HK-2 (cell line): ENCODE data around the gene PAK6.

Source experiments
- DNase-seq: peaks from one replicate; pipeline ENCODE4 v3.0.0-alpha.2; 2018; ENCODE audit not compliant: unreplicated experiment

PAK6 gene

DNA sequence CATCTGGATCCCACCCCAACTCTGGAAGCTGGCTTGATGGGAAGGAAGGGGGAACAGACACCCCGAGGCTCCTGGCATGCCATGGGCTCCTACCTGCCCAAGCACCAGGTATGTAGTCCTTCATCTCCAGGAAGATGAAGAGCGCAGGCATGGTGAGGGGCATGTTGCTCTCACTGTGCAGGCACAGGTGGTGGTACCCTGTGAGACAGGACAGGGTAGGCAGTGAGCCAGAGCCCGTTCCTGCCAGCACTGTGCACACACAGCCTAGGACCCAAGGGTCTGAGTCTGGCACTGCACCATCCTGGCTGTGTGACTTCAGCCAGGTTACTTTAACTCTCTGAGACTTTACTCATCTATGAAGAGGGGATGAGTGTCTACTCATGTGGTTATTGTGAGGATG lies 53.4 kb downstream of the PAK6 start:
- no peak for DNase-seq

DNA sequence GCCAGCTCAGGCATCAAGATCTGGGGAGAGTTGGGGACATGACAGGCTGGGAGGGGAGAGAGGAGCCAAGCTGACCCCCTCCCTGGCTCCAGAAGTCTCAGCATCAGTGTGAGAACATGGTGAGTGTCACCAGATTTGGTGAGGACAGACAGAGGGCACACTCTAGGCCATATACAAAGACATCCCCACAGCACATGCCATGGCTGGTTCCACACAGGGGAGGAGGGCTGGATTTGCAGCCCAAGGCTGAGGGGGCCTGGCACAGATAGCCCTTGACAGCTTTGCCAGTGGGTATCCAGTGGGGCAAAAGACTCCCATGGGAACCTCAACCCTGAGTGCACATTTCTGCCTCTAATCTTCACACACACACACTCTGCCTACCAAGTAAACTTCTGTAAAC lies 54.1 kb downstream of the PAK6 start:
- DNase-seq, result no peak

DNA sequence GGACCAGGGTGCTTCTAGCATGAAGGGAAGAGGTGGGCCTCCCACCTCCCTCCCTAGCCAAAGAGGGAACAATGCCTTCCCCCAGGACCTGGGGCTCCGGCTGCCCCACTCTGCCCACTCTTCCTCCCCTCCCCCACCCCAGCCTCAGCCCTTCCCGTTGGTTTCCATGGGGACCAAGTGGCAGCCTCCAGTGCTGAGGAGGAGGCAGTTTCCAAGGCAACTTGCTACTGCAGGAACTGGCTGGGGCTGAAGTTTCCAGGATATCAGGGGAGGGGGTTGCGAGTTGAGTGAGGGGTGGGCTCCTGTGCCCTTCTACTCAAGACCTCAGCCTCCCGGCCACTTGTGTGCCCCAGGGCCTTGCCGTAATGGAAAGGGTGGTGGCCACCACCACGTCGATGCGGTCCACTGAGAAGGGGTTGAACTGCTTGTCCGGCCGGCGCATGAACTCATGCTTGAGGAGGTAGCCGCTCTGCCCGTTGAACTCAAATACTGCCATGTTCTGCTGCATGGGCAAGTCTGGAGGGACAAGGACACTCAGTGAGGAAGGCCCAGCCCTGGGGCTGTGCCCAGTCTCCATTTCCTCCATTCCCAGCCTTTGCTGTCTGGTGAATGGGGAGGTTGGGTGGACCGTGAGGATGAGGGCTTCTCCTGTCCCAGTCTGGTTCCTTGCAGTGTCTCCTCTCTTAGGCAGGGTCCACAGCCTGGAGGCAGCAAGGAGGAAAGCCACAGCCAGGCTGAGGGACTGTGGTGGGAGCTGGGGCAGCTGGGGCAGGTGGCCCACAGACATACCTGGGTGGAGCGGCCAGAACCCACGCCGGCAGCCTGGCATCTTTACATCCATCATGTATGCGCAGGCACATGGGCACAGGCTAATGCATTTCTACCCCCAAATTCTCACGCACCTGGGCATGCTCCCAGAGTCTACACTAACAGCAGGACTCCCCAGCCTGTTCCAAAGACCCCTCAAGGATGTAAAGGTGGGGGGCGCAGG lies 55.3 kb downstream of the PAK6 start:
- no peak for DNase-seq

DNA sequence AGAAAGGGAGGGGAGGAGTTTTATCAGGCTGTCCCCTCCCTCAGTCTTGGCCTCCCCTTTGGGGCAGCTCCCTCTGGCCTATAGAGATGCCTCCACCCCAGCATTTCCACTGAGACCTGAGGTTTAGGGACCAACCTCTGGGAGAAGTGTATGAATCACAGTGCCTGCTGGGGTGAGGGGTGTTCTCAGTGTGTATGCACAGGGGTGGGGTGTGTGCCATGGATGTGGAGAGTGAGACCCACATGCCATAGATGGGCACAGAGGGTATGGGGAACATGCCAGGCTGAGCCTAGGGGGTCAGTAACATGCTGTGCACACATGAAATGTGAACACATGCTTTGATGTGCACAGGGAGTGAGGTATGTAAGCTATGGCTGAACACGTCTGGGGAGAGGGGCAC lies 56.4 kb downstream of the PAK6 start:
- no peak for DNase-seq

DNA sequence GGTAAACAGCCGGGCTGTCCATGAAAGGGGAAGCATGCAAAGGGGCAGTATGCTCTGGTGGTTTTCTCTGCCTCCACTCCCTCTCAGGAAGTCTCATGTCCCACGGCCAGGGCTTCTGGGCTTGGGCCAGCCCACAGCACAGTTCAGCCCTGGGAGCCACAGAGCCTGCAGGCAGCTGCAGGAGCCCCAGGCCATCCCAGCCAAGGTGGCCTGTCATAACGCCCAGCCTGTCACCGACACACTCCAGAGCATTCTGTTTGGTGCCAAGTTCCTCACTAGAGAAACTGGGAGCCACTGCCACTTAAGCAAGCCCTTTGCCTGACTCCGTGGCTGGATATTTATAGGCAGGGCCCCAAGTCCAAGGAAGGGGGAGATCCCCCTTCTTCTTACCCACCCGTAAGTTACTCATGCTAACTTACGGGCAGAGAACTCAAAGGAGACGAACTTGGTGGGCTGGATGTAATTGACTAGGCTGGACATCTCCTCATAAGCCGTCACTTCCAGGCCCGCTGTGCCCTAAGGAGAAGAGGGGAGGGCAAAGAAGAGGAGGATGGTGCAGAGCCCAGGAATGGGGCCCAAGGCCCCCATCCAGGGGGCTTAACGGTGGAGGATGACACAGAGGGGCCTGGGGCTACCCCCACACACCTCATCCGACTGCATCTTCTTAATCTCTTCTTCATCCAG lies 57.2 kb downstream of the PAK6 start:
- DNase-seq, result no peak

DNA sequence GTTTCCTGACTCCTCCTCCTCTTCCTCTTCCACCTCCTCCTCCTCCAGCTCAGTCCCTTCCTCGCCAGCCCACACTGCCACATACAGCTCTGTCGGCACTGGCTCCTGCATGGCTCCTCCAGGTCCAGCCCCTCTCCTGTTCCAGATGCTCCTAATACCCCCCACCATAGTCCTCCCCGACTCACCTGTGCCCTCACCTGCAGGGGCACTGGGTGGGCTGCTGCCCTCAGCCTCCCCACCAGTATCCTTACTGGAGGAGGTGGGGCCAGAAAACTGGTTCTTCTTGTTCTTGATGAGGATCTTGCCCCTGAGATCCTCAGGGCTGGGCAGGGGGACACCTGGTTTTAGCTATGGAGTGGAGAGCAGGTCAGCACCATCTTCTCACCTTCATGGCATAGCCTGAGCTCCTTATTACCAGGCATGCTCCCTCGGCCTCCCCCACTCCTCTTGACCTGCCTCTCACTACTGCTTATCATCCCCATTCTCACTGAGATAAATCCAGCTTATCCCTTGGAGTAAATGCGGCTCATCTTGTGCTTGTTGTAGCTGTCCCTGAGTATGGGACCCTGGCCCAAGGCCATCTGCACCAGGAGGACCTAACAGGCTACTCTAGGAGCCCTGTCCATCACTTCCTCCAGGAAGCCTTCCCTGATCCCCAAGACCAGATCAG lies 57.8 kb downstream of the PAK6 start:
- DNase-seq, result no peak

DNA sequence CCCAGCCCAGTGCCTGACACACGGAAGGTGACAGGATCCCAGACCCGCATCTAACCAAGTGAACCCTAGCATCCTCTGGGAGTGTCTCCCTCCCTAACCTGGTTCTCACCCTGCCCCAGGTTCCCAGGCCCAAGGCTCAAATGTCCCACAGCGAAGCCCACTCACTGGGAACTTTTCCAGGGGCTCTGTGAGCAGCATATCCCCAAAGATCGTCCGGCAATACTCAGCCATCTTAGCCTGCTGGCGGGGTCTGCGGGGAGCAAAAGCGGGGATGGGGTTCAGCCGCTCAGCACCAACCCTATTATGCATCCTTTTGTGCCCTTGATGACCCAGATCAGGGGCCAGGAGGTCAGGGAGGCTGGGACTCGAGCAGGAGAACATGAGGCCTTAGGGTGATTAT lies 58.5 kb downstream of the PAK6 start:
- DNase-seq, result no peak

DNA sequence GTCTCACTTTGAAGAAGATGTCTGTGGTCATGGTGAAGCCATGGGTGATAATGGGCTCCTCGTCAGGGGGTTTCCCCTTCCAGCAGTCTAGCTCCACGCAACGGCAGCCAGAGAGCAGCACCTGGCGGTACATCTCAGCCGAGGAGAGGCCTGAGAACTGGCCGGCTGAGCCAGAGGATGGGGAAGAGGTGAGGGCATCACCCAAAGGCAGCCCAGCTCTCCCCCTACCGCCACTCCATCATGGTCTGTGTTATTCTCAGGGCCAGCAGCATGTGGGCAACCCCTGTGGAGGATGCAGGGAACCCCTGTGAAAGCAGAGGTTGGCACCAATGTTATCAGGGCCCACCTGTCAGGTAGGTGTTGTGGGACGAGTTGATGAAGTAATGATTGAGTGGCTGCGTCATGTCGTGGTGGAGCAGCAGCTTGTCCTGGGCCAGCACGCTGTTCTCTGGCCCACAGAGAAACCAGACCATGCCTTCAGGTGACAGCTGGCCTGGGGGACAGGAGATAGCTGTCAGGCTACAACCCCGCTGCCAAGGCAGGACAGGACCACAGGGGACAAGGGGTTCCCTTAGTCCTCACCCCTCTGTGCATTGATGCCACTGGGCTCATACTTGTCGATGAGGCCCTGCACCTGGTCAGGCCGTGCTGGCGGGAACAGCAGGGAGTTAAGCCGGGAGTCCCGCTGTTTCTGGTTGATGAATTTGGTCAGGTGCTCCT lies 59.5 kb downstream of the PAK6 start:
- no peak for DNase-seq

DNA sequence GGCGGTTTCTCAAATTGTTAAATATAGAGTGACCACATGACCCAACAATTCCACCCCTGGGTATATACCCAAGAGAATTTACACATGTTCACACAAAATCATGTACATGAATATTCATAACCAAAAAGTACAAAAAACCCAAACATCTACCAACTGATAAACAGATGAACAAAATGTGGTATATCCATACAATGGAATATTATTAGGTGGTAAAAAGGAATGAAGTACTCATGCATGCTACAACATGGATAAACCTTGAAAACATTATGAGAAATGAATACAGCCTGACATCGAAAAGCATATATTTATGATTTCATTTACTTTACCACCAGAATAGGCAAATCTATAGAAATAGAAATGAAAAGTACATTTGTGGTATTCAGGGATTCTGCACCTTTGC lies 61.5 kb downstream of the PAK6 start:
- no peak for DNase-seq

DNA sequence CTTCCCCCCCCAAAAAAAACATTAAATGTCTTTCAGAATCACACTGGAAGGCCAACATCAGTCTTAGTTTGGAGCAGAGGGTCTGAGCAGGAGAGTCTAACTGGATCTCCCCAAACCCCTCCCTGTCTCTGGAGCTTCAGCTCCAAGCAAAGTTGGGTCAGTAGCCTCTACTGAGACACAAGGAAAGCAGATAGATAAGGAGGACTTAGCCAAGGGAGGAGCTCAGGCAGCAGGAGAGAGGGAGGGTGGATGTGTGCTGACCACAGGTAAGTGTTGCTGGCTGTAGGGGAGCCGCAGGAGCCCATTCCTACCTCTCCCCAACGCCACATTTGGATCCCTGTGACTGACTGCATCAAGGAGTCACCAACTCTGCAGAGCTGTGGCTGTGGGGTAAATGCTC lies 61.9 kb downstream of the PAK6 start:
- DNase-seq, result no peak

DNA sequence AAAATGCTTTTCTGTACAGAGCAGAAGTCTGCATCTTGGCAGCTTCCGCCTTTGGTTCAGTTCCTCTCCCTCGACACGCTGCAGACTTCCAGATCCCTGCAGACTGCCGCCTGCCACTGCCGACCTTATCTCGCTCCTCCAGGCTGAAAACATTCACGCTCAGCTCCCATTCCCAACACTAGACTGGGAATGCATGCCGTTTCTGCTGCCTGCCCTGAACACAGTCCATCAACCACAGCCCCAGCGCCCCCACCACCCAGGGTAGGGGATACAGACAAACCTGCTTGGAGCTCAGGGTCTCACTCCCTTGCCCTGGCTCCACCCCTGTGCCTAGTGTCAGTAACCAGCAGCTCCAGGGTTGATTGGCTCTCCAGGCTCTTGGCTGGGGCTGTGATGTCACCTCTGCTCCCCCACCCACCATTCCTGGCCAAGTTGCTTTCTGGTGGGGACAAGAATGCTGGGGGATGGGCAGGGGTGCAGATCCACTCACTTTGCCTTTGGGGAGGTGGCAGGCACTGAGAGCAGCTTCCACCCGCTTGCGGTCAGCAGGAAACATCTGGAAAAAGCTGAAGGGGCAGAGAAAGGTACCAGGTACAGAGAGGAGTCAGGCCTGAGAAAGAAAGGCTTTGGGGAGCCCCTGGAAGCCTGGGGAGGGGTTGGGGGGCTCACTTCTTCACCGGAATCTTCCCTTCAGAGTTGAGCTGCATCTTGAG lies 62.8 kb downstream of the PAK6 start:
- DNase-seq, result no peak

DNA sequence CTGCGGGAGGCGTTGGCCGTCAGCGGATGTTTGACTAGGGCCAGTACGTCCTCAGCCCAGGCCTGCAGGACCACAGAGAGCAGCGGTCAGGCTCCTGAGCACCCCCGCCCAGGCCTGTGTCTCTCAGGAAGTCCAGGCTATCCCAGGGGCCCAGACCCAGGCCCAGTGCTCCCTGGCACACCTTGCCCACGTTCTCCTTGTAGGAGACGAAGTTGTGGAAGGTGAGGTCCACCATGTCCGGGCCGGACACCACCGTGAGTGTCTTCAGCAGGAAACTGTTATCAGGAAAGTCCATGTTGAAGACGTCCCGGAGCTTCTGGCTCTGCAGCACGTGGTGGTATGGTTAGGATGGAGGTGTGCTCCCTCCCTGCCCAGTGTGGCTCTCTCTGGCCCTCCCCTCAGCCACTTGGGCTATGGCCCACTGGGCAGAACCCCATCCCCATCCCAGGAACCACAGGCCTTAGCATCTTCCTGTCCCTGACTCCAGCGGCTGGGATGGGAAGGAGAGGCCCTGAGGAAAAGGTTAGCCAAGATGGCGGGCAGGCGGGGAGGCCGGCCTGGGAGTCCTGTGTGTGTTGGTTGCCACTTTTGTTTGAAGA lies 63.5 kb downstream of the PAK6 start:
- DNase-seq, result no peak

DNA sequence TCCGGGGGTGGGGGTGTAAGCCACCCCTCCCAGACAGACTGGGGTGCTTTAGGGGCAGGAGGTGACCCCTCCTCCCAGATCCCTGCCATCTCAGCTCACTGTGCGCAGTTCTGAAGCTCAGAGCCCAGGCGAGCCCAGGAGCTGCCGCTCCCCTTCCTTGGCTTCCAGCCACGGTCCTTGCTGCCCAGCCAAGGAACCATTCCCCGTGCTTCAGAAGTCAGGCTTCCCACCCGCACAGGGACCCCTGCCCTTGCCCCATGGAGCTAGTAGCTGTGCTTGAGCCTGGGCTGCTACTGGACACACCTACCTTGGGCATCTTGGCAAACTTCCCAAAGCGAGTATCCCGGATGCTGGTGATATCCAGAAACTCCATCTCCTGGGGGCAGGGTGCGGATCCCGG lies 64.1 kb downstream of the PAK6 start:
- no peak for DNase-seq

DNA sequence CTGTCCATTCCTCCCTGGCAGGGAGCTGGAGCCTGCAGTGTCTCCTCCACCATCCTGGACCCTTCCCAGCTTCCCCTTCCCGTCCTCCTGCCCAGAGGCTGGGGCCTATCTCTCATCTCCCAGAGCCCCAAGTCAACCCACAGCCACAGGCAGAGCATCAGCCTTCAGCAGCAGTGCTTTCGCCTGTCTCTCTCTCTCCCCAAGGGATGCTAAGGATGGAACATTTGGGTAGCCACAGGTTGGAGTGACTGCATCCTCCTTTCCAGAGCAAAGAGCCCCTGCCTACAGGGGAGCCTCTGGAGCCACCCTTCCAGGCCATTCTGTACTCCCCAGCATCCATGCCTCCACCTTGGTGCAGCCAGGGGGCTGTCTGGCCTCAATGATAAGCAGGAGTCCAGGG lies 64.7 kb downstream of the PAK6 start:
- no peak for DNase-seq

DNA sequence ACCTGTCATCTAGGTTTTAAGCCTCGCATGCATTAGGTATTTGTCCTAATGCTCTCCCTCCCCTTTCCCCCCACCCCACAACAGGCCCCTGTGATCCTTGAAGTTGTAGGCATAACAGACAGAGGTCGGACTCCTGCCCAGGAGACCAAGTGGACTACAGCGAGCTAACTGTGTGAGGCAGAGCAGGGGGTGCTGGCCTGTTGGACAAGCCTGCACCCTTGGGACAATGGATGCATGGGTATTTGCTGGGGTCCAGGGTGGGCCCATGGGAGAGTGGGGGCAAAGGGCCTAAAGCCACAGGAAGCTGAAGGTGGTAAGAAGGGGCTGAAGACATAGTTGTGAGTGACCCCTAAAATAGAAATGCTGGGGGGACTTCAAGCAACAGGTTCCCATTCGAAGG lies 66.4 kb downstream of the PAK6 start:
- DNase-seq, result no peak

DNA sequence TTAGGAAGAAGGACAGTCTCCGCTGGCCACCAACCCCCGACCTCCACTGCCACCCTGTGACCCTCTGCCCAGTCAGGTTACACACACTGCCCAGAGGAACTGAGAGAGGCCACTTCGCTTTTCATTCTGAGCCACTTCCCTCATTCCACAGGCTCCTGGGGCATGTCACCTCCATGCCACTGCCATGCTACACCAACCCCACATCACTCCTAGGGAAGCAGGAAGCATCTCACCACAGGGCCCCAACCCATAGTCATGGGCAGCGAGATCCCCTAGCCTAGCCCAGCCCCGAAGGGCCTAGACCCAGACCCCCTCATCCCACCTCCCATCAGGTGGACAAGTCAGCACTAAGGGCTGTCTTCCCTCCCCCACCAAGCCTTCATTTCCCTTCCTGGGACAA lies 67.5 kb downstream of the PAK6 start:
- DNase-seq, result no peak

DNA sequence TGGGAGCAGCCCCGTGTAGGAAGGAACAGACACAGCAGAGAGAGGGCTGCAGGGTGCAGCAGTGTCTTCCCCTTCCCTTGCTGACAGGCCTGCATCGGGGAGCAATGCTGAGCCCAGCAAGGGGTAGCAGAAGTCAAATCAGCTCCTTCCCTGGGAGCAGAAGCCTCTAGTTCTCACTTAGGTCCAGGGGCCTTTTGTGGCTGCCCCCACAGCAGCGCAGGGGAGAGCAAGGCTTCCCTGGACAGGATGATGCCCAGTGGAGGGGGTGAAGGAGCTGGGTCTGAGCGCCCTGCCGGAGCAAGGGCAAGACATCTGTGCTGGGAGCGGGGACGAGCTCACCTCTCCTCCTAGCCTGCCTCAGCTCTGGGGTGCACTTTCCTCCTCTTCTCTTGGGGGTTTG lies 68.0 kb downstream of the PAK6 start:
- DNase-seq, result no peak

DNA sequence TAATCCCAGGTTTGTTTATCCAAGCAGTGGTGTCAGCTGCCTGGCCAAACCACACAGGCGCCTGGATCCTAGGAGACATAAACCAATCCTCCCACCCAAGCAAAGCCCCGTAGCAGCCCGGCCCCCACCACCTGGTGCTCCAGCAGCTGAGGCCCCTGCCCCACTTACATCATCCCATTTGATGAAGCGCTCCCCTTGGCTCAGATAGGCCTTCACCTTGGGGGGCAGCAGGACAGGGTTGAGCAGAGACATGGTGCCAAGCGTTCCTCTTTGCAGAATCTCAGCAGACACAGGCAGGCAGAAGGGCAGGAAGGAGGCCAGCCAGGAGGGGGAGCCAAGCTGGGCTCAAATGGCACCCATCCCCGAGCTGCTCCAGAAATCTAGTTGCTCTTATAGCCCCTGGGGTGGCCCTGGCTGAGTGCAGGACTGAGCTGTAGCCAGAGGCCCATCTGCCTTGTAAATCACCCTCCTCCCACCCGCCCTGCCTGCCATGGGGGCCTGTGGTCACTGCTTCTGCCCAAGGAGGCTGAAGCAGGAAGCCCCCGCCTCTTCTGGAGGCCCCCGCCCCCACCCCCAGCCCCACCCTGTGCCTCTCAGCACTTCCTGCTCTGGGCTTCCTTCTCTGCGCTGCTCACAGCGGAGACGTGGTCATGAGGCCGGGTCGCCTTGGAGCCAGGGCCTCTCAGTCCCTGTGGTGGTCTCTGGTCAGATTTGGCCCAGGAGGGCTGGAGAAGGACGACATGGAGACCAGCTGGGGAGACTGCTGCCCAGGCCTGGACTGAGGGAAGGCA lies 68.8 kb downstream of the PAK6 start, which contains the start of gene PLCB2:
Gene PLCB2, minus strand, starts transcription at position 515 of the 791 bp plus-strand sequence. Its CDS starts 263 bp downstream, at position 252.
- DNase-seq, result no peak

DNA sequence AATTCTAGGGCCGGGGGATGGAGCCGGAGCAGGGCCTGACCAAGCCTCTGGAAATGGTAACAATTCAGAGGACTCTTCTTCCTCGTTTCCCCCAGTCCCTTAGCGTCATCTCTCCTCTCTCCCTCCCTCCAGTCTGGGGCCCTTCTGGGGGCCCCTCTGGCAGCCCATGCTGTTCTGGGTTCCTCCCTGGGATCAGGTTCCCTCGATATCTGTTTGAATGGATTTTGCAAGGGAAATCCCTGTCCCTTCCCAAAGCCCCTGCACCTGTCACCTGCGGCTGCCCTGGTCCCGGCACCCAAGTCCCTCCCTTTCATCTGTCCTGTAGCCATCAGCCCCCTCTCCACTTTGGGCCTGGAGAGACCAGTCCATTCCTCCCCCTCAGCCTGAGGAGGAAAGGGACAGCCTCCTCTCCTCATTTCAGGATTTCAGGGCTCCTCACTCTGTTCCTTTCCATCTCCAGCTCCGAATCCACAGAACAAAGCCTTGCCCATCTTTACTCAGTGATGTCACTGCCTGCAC lies 70.5 kb downstream of the PAK6 start:
- no peak for DNase-seq
